Mucosa of stomach (tissue), 1 donor: Measurements from ENCODE around the gene RMND5A.

Experiments used
- H3K27me3 ChIP-seq: one replicate; pipeline ENCODE4 v1.7.0; 2013; ENCODE audit warnings: mild to moderate bottlenecking, low read length; ENCODE audit not compliant: control insufficient read depth, insufficient read depth
- H3K36me3 ChIP-seq: one replicate; pipeline ENCODE4 v1.7.0; 2013; ENCODE audit warnings: low read length; ENCODE audit not compliant: control insufficient read depth, insufficient read depth
- H3K4me1 ChIP-seq: one replicate; pipeline ENCODE4 v1.7.0; 2013; ENCODE audit warnings: mild to moderate bottlenecking, low read length; ENCODE audit not compliant: control insufficient read depth, insufficient read depth
- H3K4me3 ChIP-seq: one replicate; pipeline ENCODE4 v1.7.0; 2013; ENCODE audit warnings: low read length
- H3K9ac ChIP-seq: one replicate; pipeline ENCODE4 v1.7.0; 2013; ENCODE audit warnings: mild to moderate bottlenecking, low read length, moderate library complexity
- H3K9me3 ChIP-seq: one replicate; pipeline ENCODE4 v1.7.0; 2013; ENCODE audit warnings: mild to moderate bottlenecking, low read length, moderate library complexity; ENCODE audit not compliant: control insufficient read depth
- donor health status: Pancreatic carcinoma.

RMND5A gene

GRCh38 chr2:86750240-86750839, 30.2 kb downstream of the RMND5A start:
- Histone ChIP-seq H3K9ac (no peak overlapping the region), H3K36me3 (no peaks in the 10 kb centered on the region), H3K27me3 (no peaks in the 10 kb centered on the region), H3K4me1 (peaks cover 15% of the 10 kb centered on the region), H3K4me3 (no peak overlapping the region), H3K9me3 (no peaks in the 10 kb centered on the region)

- Histone ChIP-seq H3K9ac (no peak overlapping the region), H3K4me3 (no peak overlapping the region), H3K9me3 (no peaks in the 10 kb centered on the region), H3K27me3 (no peaks in the 10 kb centered on the region), H3K4me1 (peaks cover 6% of the 10 kb centered on the region), H3K36me3 (no peaks in the 10 kb centered on the region)
Measured at GRCh38 chr2:86751778-86752177, 31.7 kb downstream of the RMND5A start.

- Histone ChIP-seq H3K4me1 (no peaks in the 10 kb centered on the region), H3K9me3 (no peaks in the 10 kb centered on the region)
Measured at GRCh38 chr2:86752934-86753333, 32.8 kb downstream of the RMND5A start.

GRCh38 chr2:86753606-86754005, 33.5 kb downstream of the RMND5A start:
- H3K36me3 ChIP-seq: no peaks in the 10 kb centered on the region
- no peaks in the 10 kb centered on the region for H3K4me1 ChIP-seq
- H3K9ac ChIP-seq: no peak overlapping the region
- H3K27me3 ChIP-seq: no peaks in the 10 kb centered on the region
- no peaks in the 10 kb centered on the region for H3K9me3 ChIP-seq
- no peak overlapping the region for H3K4me3 ChIP-seq

More at GRCh38 chr2:86752934-86753333, 32.8 kb downstream of the RMND5A start:
- Histone ChIP-seq H3K36me3 (no peaks in the 10 kb centered on the region), H3K27me3 (no peaks in the 10 kb centered on the region), H3K9ac (no peak overlapping the region), H3K4me3 (no peak overlapping the region)

- Histone ChIP-seq H3K27me3 (no peaks in the 10 kb centered on the region), H3K9ac (no peak overlapping the region), H3K9me3 (no peaks in the 10 kb centered on the region), H3K4me3 (no peak overlapping the region), H3K36me3 (no peaks in the 10 kb centered on the region), H3K4me1 (no peaks in the 10 kb centered on the region)
Measured at GRCh38 chr2:86758405-86758804, 38.3 kb downstream of the RMND5A start.

- no peaks in the 10 kb centered on the region for H3K36me3 ChIP-seq
- no peaks in the 10 kb centered on the region for H3K27me3 ChIP-seq
- no peak overlapping the region for H3K4me3 ChIP-seq
- H3K9ac ChIP-seq: no peak overlapping the region
- H3K4me1 ChIP-seq: no peaks in the 10 kb centered on the region
- H3K9me3 ChIP-seq: no peaks in the 10 kb centered on the region
Measured at GRCh38 chr2:86760371-86760770, 40.3 kb downstream of the RMND5A start.

GRCh38 chr2:86764661-86765309, 44.7 kb downstream of the RMND5A start:
- no peak overlapping the region for H3K4me3 ChIP-seq
- no peaks in the 10 kb centered on the region for H3K27me3 ChIP-seq
- H3K36me3 ChIP-seq: peaks cover 9% of the 10 kb centered on the region
- no peak overlapping the region for H3K9ac ChIP-seq
- H3K4me1 ChIP-seq: no peaks in the 10 kb centered on the region
- no peaks in the 10 kb centered on the region for H3K9me3 ChIP-seq

GRCh38 chr2:86765310-86765695, 45.2 kb downstream of the RMND5A start:
- no peak overlapping the region for H3K9ac ChIP-seq
- peaks cover 9% of the 10 kb centered on the region for H3K36me3 ChIP-seq

GRCh38 chr2:86768189-86768949, 48.3 kb downstream of the RMND5A start:
- no peaks in the 10 kb centered on the region for H3K27me3 ChIP-seq
- H3K9me3 ChIP-seq: no peaks in the 10 kb centered on the region
- H3K36me3 ChIP-seq: peaks cover 9% of the 10 kb centered on the region
- no peaks in the 10 kb centered on the region for H3K4me1 ChIP-seq
- H3K4me3 ChIP-seq: no peak overlapping the region
- H3K9ac ChIP-seq: no peak overlapping the region

More at GRCh38 chr2:86765310-86765695, 45.2 kb downstream of the RMND5A start:
- Histone ChIP-seq H3K27me3 (no peaks in the 10 kb centered on the region), H3K4me1 (no peaks in the 10 kb centered on the region), H3K4me3 (no peak overlapping the region), H3K9me3 (no peaks in the 10 kb centered on the region)

- peaks cover 9% of the 10 kb centered on the region for H3K36me3 ChIP-seq
- no peak overlapping the region for H3K9ac ChIP-seq
- no peaks in the 10 kb centered on the region for H3K27me3 ChIP-seq
- H3K4me1 ChIP-seq: no peaks in the 10 kb centered on the region
- no peak overlapping the region for H3K4me3 ChIP-seq
- H3K9me3 ChIP-seq: no peaks in the 10 kb centered on the region
Measured at GRCh38 chr2:86769838-86770237, 49.7 kb downstream of the RMND5A start.

GRCh38 chr2:86770816-86771301, 50.8 kb downstream of the RMND5A start:
- H3K27me3 ChIP-seq: no peaks in the 10 kb centered on the region
- H3K36me3 ChIP-seq: peaks cover 9% of the 10 kb centered on the region
- H3K9me3 ChIP-seq: no peaks in the 10 kb centered on the region
- no peak overlapping the region for H3K4me3 ChIP-seq
- no peaks in the 10 kb centered on the region for H3K4me1 ChIP-seq
- H3K9ac ChIP-seq: no peak overlapping the region

GRCh38 chr2:86772611-86773010, 52.5 kb downstream of the RMND5A start:
- Histone ChIP-seq H3K4me1 (no peaks in the 10 kb centered on the region), H3K27me3 (no peaks in the 10 kb centered on the region), H3K4me3 (no peak overlapping the region), H3K9me3 (no peaks in the 10 kb centered on the region), H3K9ac (no peak overlapping the region), H3K36me3 (peaks cover 9% of the 10 kb centered on the region)
